Measurements from ENCODE around the gene TXNDC2.
"Not testable (repeated sequence)": the region's sequence is repeated elsewhere in the genome, so short reads cannot be mapped to it uniquely, and the experiment has no call there.

DNA sequence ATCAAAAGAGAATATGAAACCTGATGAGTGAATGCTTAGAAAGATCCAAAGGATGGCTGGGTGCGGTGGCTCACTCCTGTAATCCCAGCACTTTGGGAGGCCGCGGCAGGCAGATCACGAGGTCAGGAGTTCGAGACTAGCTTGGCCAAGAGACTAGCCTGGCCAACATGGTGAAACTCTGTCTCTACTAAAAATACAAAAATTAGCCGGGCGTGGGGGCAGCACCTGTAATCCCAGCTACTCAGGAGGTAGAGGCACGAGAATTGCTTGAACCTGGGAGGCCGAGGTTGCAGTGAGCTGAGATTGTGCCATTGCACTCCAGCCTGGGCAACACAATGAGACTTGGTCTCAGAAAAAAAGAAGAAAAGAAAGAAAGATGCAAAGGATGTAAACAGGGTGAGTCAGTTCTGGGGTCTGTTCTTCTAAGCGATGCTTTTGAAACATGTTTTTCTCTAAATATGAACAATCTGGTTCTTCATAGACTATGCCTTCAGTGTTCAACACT is 12.1 kb downstream of the TXNDC2 start:
- TF ChIP-seq CTCF, EZH2 (IDR thresholded peaks at IDR 0.05): not testable (repeated sequence)

Measured in neural progenitor cell (in vitro differentiated cells).